Measurements from ENCODE around the gene PADI3. TPM values are rescaled to one million over a fixed set of nuclear protein-coding genes. Genes with fewer than 3 reads are reported as not detected.

Gene PADI3
- total and polyA plus RNA-seq, 2 of the 4 experiments (the other 2 are of a cell fraction): not detected

DNA sequence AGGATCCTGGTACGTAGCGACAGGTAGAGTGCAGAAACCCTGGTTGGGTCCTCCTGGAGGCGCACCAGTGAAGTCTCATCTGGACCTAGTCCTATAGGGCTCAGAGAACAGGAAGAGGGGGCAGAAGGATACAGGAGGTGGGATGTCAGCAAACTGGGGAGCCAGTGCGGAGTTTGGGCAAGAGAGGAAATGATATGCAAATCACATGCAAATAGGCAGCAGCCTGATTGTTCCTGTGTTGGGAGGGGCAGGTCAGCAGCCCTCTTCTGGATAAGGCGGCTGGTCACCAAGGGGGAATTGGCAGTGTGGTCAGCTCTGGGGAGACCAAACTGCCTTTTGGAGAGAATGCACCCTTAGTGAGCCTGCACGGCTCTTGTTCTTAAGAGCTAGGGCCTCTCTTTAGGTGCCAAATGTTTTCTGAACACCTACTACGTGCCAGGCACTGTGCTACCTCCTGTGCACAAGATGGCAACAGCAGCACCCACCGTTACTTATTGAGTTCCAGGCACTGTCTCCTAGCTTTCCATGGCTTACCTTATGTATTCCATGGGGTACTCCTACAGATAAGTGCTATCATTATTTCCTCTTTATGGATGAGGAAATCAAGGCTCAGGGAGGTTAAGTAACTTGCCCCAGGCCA is 18.1 kb upstream of the PADI3 start:
- Histone ChIP-seq H4K91ac (ENCODE audit: insufficient read depth, low read depth, low read length) (no peak overlapping the region), H2AK9ac (replicated peaks; ENCODE audit: low read depth, low read length, poor library complexity) (peak overlapping the region; percentile 78), H3K36me3 (ENCODE audit: control insufficient read depth, insufficient read depth, low read length) (no peaks in the 10 kb centered on the region), H3K27me3 (ENCODE audit: control insufficient read depth, insufficient read depth, low read length) (no peaks in the 10 kb centered on the region), H3K4me3 (ENCODE audit: insufficient read depth, low read depth, low read length) (no peak overlapping the region), H4K8ac (ENCODE audit: low read depth in 2 of 2, low read length in 2 of 2) (no peak overlapping the region), H3K4me2 (ENCODE audit: low read depth, low read length) (no peak overlapping the region), H3K27ac (ENCODE audit: insufficient read depth, low read length) (no peak overlapping the region), H3K9ac (ENCODE audit: low read depth, low read length) (no peak overlapping the region), H3K9me3 (ENCODE audit: control insufficient read depth, insufficient read depth, low read length) (no peaks in the 10 kb centered on the region), H2BK5ac (ENCODE audit: low read depth, low read length, poor library complexity, severe bottlenecking) (no peak overlapping the region), H3K4ac (ENCODE audit: low read depth, low read length) (peak overlapping the region; percentile 52), H2BK15ac (ENCODE audit: low read depth, low read length) (peak overlapping the region; percentile 82; the same call in 1 of the 3 replicates), H2AFZ (replicated peaks; ENCODE audit: low read length, poor library complexity) (no peak overlapping the region), H4K5ac (ENCODE audit: low read depth, low read length) (no peak overlapping the region), H2AK5ac (ENCODE audit: low read depth, low read length) (0 out of 2 replicates have a peak overlapping the region, but pooled peaks have one; percentile 43), H4K20me1 (ENCODE audit: insufficient read depth, low read length) (0 out of 2 replicates have a peak, but pooled peaks cover 3% of the 10 kb centered on the region), H3K9me1 (ENCODE audit: insufficient read depth, low read length) (peaks cover 9% of the 10 kb centered on the region), H2BK120ac (ENCODE audit: low read depth, low read length) (peak overlapping the region; percentile 3; the same call in 1 of the 2 replicates), H3K56ac (ENCODE audit: extremely low read depth, insufficient read depth, low read length) (no peak overlapping the region), H2BK20ac (ENCODE audit: low read depth, low read length) (no peak overlapping the region; the same call in 1 of the 2 replicates), H3K18ac (ENCODE audit: low read depth, low read length) (no peak overlapping the region), H3K14ac (replicated peaks; ENCODE audit: low read depth, low read length) (no peak overlapping the region), H3K4me1 (ENCODE audit: control insufficient read depth, insufficient read depth, low read length) (peaks cover 13% of the 10 kb centered on the region), H3K79me1 (ENCODE audit: low read depth in 1 of 2, low read length in 2 of 2) (no peaks in the 10 kb centered on the region), H3K23ac (ENCODE audit: low read depth, low read length) (no peak overlapping the region)
- BruUV-seq (replicated peaks): no TSS peak
- ChIA-PET CTCF (no interaction called here), POLR2A (ENCODE audit: unreplicated experiment) (no interaction called here)
- intact Hi-C loops (cut with micrococcal nuclease): no loop called here
- WGBS, 2 experiments (ENCODE audit: extremely low coverage in 2 of 2, insufficient read length in 1 of 2): 69% methylated on average over 4 of the region's 8 CpGs; no CpG with 5 or more reads in 1 of the 2 experiments
- ATAC-seq (ENCODE audit: low read depth) (no peak), DNase-seq (no peak)
- in situ Hi-C loops (cut with MboI; ENCODE audit: low sequenced_read_pairs): loop anchor here (5.0 kb wide), 1 partner anchor 173 kb away; no protein-coding TSS in a partner anchor
- dilution Hi-C loops (cut with HindIII; ENCODE audit: low sequenced_read_pairs, unreplicated experiment): no loop called here
- TF ChIP-seq RFX5 (IDR thresholded peaks at IDR 0.05; ENCODE audit: low read depth, low read length) (no peak), MAZ (IDR thresholded peaks at IDR 0.05; ENCODE audit: borderline replicate concordance, low read depth, low read length) (no peak), FOS (IDR thresholded peaks at IDR 0.05; ENCODE audit: low read depth, low read length) (no peak), CEBPB (IDR thresholded peaks at IDR 0.05; ENCODE audit: low read depth, low read length) (no peak), CHD1 (IDR thresholded peaks at IDR 0.05; ENCODE audit: low read depth, low read length) (no peak), NFE2L2 (IDR thresholded peaks at IDR 0.05; ENCODE audit: low read depth, low read length) (no peak), MAFK (IDR thresholded peaks at IDR 0.05; ENCODE audit: low read depth, low read length) (no peak), RAD21 (IDR thresholded peaks at IDR 0.05; ENCODE audit: low read length) (no peak), BHLHE40 (IDR thresholded peaks at IDR 0.05; ENCODE audit: low read depth, low read length) (no peak), SMC3 (IDR thresholded peaks at IDR 0.05; ENCODE audit: low read depth, low read length) (no peak), ELK1 (IDR thresholded peaks at IDR 0.05; ENCODE audit: borderline replicate concordance, low read depth, low read length) (no peak), RCOR1 (IDR thresholded peaks at IDR 0.05; ENCODE audit: insufficient replicate concordance, low read length) (no peak), POLR2A (IDR thresholded peaks at IDR 0.05; ENCODE audit: low read depth, low read length) (no peak), MXI1 (IDR thresholded peaks at IDR 0.05; ENCODE audit: borderline replicate concordance, low read depth, low read length) (no peak)
- TF ChIP-seq, protein P1, sequence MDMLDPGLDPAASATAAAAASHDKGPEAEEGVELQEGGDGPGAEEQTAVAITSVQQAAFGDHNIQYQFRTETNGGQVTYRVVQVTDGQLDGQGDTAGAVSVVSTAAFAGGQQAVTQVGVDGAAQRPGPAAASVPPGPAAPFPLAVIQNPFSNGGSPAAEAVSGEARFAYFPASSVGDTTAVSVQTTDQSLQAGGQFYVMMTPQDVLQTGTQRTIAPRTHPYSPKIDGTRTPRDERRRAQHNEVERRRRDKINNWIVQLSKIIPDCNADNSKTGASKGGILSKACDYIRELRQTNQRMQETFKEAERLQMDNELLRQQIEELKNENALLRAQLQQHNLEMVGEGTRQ (IDR thresholded peaks at IDR 0.05; ENCODE audit: low read depth, low read length): no peak
- TF ChIP-seq, protein P2, sequence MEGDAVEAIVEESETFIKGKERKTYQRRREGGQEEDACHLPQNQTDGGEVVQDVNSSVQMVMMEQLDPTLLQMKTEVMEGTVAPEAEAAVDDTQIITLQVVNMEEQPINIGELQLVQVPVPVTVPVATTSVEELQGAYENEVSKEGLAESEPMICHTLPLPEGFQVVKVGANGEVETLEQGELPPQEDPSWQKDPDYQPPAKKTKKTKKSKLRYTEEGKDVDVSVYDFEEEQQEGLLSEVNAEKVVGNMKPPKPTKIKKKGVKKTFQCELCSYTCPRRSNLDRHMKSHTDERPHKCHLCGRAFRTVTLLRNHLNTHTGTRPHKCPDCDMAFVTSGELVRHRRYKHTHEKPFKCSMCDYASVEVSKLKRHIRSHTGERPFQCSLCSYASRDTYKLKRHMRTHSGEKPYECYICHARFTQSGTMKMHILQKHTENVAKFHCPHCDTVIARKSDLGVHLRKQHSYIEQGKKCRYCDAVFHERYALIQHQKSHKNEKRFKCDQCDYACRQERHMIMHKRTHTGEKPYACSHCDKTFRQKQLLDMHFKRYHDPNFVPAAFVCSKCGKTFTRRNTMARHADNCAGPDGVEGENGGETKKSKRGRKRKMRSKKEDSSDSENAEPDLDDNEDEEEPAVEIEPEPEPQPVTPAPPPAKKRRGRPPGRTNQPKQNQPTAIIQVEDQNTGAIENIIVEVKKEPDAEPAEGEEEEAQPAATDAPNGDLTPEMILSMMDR (conservative IDR thresholded peaks at IDR 0.05; ENCODE audit: low read depth, low read length): no peak
